A549 treated with Hydrocortisone at 1 μM for 4 hours (cell line): ENCODE measurements around the gene RAB41. TPM values are rescaled to one million over a fixed set of nuclear protein-coding genes. Genes with fewer than 3 reads are reported as not detected.

Experiments used
- total RNA-seq: library from RNA; stranded (reverse); fragments of 200-300 nt; extraction: Qiagen RNA extraction; gene quantifications from 5 replicates; pipeline ENCODE4 v1.2.3, GENCODE V29; 2022

Gene RAB41
- not detected in 5 replicates for total RNA-seq

DNA sequence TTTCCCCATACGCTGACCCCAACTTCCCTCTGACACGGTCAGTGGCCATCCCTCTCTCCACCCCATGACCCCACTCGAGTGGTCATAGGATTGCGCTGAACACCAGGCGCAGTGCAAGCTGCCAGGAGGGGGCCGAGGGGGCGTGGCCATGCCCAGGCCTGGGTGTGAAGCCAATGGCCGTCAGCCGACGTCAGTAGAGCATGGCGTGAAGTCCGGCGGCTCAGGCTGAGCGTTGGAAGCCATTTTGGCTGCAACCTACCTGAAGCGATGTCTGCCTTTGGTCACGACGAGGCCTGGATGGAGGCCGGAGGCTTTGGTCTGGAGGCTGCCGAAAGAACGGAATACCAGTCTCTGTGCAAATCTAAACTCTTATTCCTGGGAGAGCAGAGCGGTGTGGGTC is at the start of gene RAB41:
TSS of gene RAB41 (plus strand) at position 222 of the 400 bp plus-strand sequence. CDS start at position 268, 46 bp downstream.

DNA sequence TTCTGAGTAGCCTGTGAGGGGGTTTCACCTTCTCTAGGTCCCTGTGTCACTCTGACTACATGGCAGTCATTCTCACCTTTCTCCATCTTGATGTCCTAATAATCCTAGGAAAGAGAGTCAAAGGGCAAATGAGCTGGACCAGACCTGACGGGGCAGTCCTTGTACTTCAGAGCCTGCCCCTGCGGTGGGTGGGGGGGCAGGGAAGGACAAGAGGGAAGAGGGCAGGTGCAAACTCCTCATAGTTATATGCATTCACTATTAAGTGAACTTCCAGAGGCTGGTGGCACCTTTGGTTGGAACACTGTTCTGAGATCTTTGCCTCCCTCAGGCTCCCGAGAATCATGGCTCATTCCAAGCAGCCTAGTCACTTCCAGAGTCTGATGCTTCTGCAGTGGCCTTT is 47.6 kb upstream of the RAB41 start, which contains the start of gene AWAT1:
TSS of gene AWAT1 (plus strand) at position 301 of the 400 bp plus-strand sequence. CDS start at position 342, 41 bp downstream.

DNA sequence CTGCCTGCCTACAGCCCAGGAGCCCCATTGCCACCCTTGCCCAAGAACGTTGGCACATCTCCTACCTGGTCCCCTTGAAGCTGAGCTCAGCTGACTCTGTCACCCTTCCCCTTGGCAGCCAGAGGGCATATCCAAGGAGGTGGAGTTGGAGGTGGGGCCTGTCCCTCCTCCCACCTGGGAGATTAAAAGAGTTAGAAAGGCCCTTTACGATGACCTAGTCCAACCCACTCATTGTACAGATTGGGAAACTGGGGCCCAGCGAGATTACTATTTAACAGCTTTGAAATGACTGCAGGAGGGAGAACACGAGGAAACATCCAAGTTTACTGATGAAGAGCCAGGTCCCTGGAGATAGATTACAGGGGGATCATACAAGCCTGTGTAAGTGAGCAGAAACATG is 21.9 kb upstream of the RAB41 start, which contains the start of gene P2RY4:
TSS of gene P2RY4 (minus strand) at position 101 of the 400 bp plus-strand sequence. CDS start 580 bp downstream, outside the sequence.

DNA sequence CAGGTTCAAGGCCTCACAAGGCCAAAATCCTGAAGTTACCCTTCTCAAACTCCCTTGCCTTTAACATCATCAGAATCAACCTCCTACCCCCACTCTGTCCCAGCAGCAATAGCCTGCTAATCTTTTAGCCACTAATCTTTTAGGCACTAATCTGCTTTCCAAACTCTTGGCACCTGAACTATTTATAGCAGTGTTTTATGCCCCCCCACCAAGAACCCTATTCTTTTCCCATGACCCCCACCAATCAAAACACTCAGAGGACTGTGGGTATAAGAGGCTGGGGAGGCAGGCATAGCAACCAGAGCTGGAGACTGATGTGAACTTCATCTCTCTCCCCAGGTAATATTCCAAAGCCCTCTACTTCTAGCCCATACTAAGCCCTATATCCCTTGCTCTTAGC is 13.9 kb upstream of the RAB41 start, which contains the start of gene ARR3:
TSS of gene ARR3 (plus strand) at position 301 of the 400 bp plus-strand sequence. CDS start 1,052 bp downstream, outside the sequence.

DNA sequence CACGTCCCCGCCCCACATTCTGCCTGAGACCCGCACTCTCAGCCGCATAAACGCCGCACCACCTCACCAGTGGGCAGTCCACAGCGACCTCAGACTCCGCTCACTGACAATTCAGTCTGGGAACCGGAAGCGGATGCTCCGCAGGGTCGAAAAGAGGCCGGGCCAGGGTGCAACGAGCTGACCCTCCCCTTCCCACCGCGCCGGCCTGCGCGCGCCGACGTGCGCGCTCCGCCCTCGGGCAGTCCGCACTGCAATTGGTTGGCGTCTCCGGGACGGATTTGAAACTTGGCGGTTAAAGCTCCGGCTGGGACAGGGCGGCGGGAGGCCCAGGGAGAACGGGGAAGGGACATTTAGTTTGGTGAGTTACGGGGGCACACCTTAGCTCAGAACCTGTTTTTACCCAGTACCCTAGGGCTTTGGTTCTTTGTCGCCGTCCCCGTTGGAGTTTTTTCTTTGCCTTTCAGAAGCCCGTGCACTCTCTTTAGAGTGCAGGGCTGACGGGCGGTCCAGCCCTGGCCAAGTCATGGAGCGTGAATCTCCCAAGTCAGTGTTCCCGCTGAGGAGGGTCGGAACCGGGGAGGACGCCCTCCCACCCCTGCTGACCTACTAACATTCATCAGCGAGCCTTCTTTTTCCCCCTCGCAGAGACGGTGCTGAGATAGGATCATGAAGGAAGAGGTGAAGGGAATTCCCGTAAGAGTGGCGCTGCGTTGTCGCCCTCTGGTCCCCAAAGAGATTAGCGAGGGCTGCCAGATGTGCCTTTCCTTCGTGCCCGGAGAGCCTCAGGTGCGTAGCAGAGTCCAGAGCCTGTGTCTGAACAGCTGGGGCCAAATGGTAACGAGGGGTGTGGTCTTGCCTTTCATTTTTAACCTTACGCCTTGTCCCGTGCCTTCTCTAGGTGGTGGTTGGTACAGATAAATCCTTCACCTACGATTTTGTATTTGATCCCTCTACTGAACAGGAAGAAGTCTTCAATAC is 8.1 kb downstream of the RAB41 start, which contains the start of the genes KIF4A and PDZD11:
TSS of gene KIF4A (plus strand) at position 312 of the 978 bp plus-strand sequence. CDS start at position 667, 355 bp downstream.
TSS of gene PDZD11 (minus strand) at position 135 of the 978 bp plus-strand sequence. CDS start 586 bp downstream, outside the sequence.

Other genes starting within 250 kb of the RAB41 start
- not detected in 5 replicates for gene AWAT2, start 232.2 kb upstream of the RAB41 start, total RNA-seq
- not detected in 5 replicates for gene OTUD6A, start 219.7 kb upstream of the RAB41 start, total RNA-seq
- gene IGBP1, start 148.7 kb upstream of the RAB41 start, total RNA-seq, result 60.0 to 68.6 TPM (median 66.5 TPM) in 5 replicates
- gene DGAT2L6, start 104.7 kb upstream of the RAB41 start, total RNA-seq, result not detected in 5 replicates
- gene AWAT1, start 47.5 kb upstream of the RAB41 start, total RNA-seq, result not detected in 5 replicates
- gene P2RY4, start 22.0 kb upstream of the RAB41 start, total RNA-seq, result 0.05 to 0.06 TPM in 2 of 5 replicates, not detected in the others
- not detected in 5 replicates for gene ARR3, start 13.8 kb upstream of the RAB41 start, total RNA-seq
- gene PDZD11, start 7.8 kb downstream of the RAB41 start, total RNA-seq, result 91.6 to 103 TPM (median 95.1 TPM) in 5 replicates
- gene KIF4A, start 7.9 kb downstream of the RAB41 start, total RNA-seq, result 25.7 to 31.0 TPM (median 26.9 TPM) in 5 replicates
- gene GDPD2, start 141.1 kb downstream of the RAB41 start, total RNA-seq, result 0.05 to 0.06 TPM in 2 of 5 replicates, not detected in the others
- 3.7 to 7.8 TPM (median 5.9 TPM) in 5 replicates for gene DLG3, start 162.7 kb downstream of the RAB41 start, total RNA-seq